H1 (cell line): ENCODE measurements around the gene PBOV1. TPM values are rescaled to one million over a fixed set of nuclear protein-coding genes. Genes with fewer than 3 reads are reported as not detected.

Experiments used
- CTCF ChIA-PET: fragments of 300-600 bp; sonication (Branson Sonifier 250); formaldehyde crosslinking; loops from one replicate; lab custom pipeline; 2021; ENCODE audit not compliant: partially characterized antibody; lab: Charles Lee
- POLR2A ChIA-PET: fragments of 300-600 bp; sonication (Branson Sonifier 250); formaldehyde crosslinking; loops from one replicate; lab custom pipeline; 2021; ENCODE audit warnings: inconsistent platforms; ENCODE audit not compliant: partially characterized antibody; lab: Charles Lee
- DNase-seq, 2 experiments: peaks; one replicate each; pipeline versions ENCODE4 v3.0.0 to v3.0.0-alpha.2; 2010 to 2022; ENCODE audit warnings: low spot score in 2 of 2, low read depth in 1 of 2, mixed read lengths in 1 of 2
- FAIRE-seq: peaks from 2 replicates; lab custom pipeline; 2011; peaks lifted over from hg19 to GRCh38; lab: Jason Lieb, UNC
- H2AFZ ChIP-seq: 2 replicates; pipeline ENCODE4 v1.8.1; 2012; ENCODE audit warnings: low read length, inconsistent platforms
- H2AK5ac ChIP-seq: 2 replicates; pipeline ENCODE4 v1.6.1; 2013; ENCODE audit warnings: low read depth, low read length
- H2BK120ac ChIP-seq: replicated peaks from 2 replicates; pipeline ENCODE3; 2013; ENCODE audit warnings: low read depth, low read length, inconsistent platforms
- H2BK12ac ChIP-seq: 2 replicates; pipeline ENCODE4 v1.6.1; 2013; ENCODE audit warnings: low read depth, low read length
- H2BK15ac ChIP-seq: 2 replicates; pipeline ENCODE4 v1.6.1; 2013; ENCODE audit warnings: low read length
- H2BK20ac ChIP-seq: 2 replicates; pipeline ENCODE4 v1.6.1; 2013; ENCODE audit warnings: low read length
- H2BK5ac ChIP-seq: 2 replicates; pipeline ENCODE4 v1.6.1; 2013; ENCODE audit warnings: low read depth, low read length
- H3K14ac ChIP-seq: 2 replicates; pipeline ENCODE4 v1.6.1; 2013; ENCODE audit warnings: inconsistent platforms; ENCODE audit not compliant: insufficient read length
- H3K18ac ChIP-seq: 2 replicates; pipeline ENCODE4 v1.6.1; 2013; ENCODE audit warnings: low read length; ENCODE audit errors: extremely low read depth
- H3K23ac ChIP-seq: 2 replicates; pipeline ENCODE4 v1.6.1; 2013; ENCODE audit warnings: inconsistent platforms; ENCODE audit not compliant: insufficient read length
- H3K23me2 ChIP-seq: 2 replicates; pipeline ENCODE4 v1.6.1; 2013; ENCODE audit warnings: low read depth, low read length
- H3K27ac ChIP-seq: 2 replicates; pipeline ENCODE4 v1.6.1; 2011; ENCODE audit warnings: low read depth, low read length, inconsistent platforms
- H3K27me3 ChIP-seq, 4 experiments: replicated peaks in 1 of 4; 1 replicate in 1 of 4; 2 replicates in 3 of 4; pipeline versions ENCODE4 v1.6.1 to v1.8.1; 2011 to 2013; ENCODE audit warnings: low read length in 3 of 4, mild to moderate bottlenecking in 3 of 4, inconsistent platforms in 2 of 4, mixed read lengths in 2 of 4, moderate library complexity in 1 of 4; ENCODE audit not compliant: control insufficient read depth in 3 of 4, insufficient read depth in 3 of 4; ENCODE audit errors: extremely low read depth in 1 of 4
- H3K36me3 ChIP-seq, 4 experiments: 2 replicates each; pipeline versions ENCODE4 v1.6.1 to v1.8.1; 2011 to 2013; ENCODE audit warnings: mild to moderate bottlenecking in 4 of 4, low read length in 3 of 4, moderate library complexity in 2 of 4, control low read depth in 1 of 4, inconsistent platforms in 1 of 4; ENCODE audit not compliant: insufficient read depth in 4 of 4, control insufficient read depth in 2 of 4
- H3K4ac ChIP-seq: replicated peaks from 2 replicates; pipeline ENCODE3; 2013; ENCODE audit warnings: low read length, low read depth, mixed read lengths, inconsistent platforms; ENCODE audit not compliant: insufficient read length
- H3K4me1 ChIP-seq, 4 experiments: replicated peaks in 1 of 4; 1 replicate in 1 of 4; 2 replicates in 3 of 4; pipeline versions ENCODE4 v1.6.1 to v1.8.1; 2011 to 2013; ENCODE audit warnings: low read length in 3 of 4, inconsistent platforms in 2 of 4, mixed read lengths in 1 of 4; ENCODE audit not compliant: insufficient read depth in 4 of 4, control insufficient read depth in 3 of 4
- H3K4me2 ChIP-seq, 2 experiments: 2 replicates each; pipeline versions ENCODE4 v1.6.1 to v1.8.1; 2011 to 2013; ENCODE audit warnings: low read depth in 2 of 2, low read length in 2 of 2, control low read depth in 1 of 2, inconsistent platforms in 1 of 2, mild to moderate bottlenecking in 1 of 2; ENCODE audit not compliant: insufficient read depth in 1 of 2
- H3K4me3 ChIP-seq, 4 experiments: fragments of 200-600, 300-600 bp in 1 of 4; sonication (generic), shearing (Covaris generic), sonication (Bioruptor Twin) in 1 of 4; 2 replicates each; pipeline versions ENCODE4 v1.5.1 to v1.8.1; 2011 to 2016; ENCODE audit warnings: low read length in 4 of 4, low read depth in 3 of 4, control low read depth in 2 of 4, inconsistent platforms in 2 of 4, mild to moderate bottlenecking in 2 of 4, mixed read lengths in 1 of 4, moderate library complexity in 1 of 4; ENCODE audit not compliant: insufficient read depth in 2 of 4; ENCODE audit errors: extremely low read depth in 1 of 4
- H3K56ac ChIP-seq: replicated peaks from 2 replicates; pipeline ENCODE3; 2013; ENCODE audit warnings: low read depth, mild to moderate bottlenecking, mixed read lengths, low read length, inconsistent platforms; ENCODE audit not compliant: insufficient read length
- H3K79me1 ChIP-seq: 2 replicates; pipeline ENCODE4 v1.6.1; 2013; ENCODE audit warnings: low read depth, low read length, control low read depth
- H3K79me2 ChIP-seq, 2 experiments: 2 replicates each; pipeline versions ENCODE4 v1.6.1 to v1.8.1; 2012 to 2013; ENCODE audit warnings: low read length in 2 of 2, mild to moderate bottlenecking in 2 of 2, inconsistent platforms in 1 of 2; ENCODE audit not compliant: insufficient read depth in 2 of 2, control insufficient read depth in 1 of 2
- H3K9ac ChIP-seq, 4 experiments: replicated peaks in 1 of 4; 1 replicate in 1 of 4; 2 replicates in 3 of 4; pipeline versions ENCODE4 v1.6.1 to v1.8.1; 2011 to 2013; ENCODE audit warnings: low read depth in 3 of 4, low read length in 3 of 4, control low read depth in 2 of 4, mild to moderate bottlenecking in 2 of 4, moderate library complexity in 2 of 4, inconsistent platforms in 1 of 4; ENCODE audit errors: extremely low read depth in 1 of 4
- H3K9me3 ChIP-seq, 2 experiments: 2 replicates each; pipeline versions ENCODE4 v1.6.1 to v1.8.1; 2012 to 2013; ENCODE audit warnings: mild to moderate bottlenecking in 2 of 2, moderate library complexity in 2 of 2, control low read depth in 1 of 2, inconsistent platforms in 1 of 2, low read depth in 1 of 2, low read length in 1 of 2, mixed read lengths in 1 of 2; ENCODE audit not compliant: insufficient read depth in 2 of 2
- H4K20me1 ChIP-seq, 2 experiments: replicated peaks in 1 of 2; 2 replicates each; pipeline versions ENCODE3 to v1.8.1; 2011 to 2013; ENCODE audit warnings: inconsistent platforms in 2 of 2, low read length in 2 of 2, mild to moderate bottlenecking in 1 of 2; ENCODE audit not compliant: insufficient read depth in 2 of 2, control insufficient read depth in 1 of 2
- H4K5ac ChIP-seq: 2 replicates; pipeline ENCODE4 v1.6.1; 2013; ENCODE audit warnings: low read length, low read depth, mixed read lengths, inconsistent platforms; ENCODE audit not compliant: insufficient read length
- H4K8ac ChIP-seq: 2 replicates; pipeline ENCODE4 v1.8.0; 2013; ENCODE audit warnings: mild to moderate bottlenecking, moderate library complexity, low read length, inconsistent platforms; ENCODE audit not compliant: insufficient read depth; ENCODE audit errors: extremely low read depth
- H4K91ac ChIP-seq: replicated peaks from 2 replicates; pipeline ENCODE3; 2013; ENCODE audit warnings: low read length, mixed read lengths, inconsistent platforms; ENCODE audit not compliant: insufficient read length
- BACH1 ChIP-seq: IDR thresholded peaks from 2 replicates; pipeline ENCODE4 v1.6.1; 2012; ENCODE audit warnings: low read length, improper control_type of control experiment
- CBX8 ChIP-seq: fragments of 300-800, 300-1000 bp; sonication (generic); IDR thresholded peaks from 2 replicates; pipeline ENCODE4 v1.7.1; 2016; ENCODE audit warnings: low read depth, low read length, borderline replicate concordance
- CTBP2 ChIP-seq: IDR thresholded peaks from 2 replicates; pipeline ENCODE4 v1.7.0; 2011; ENCODE audit warnings: borderline replicate concordance, mild to moderate bottlenecking, moderate library complexity, mixed read lengths, low read length; ENCODE audit not compliant: insufficient read depth, insufficient read length
- SIX5 ChIP-seq: IDR thresholded peaks from 2 replicates; pipeline ENCODE4 v1.6.1; 2011; ENCODE audit warnings: mild to moderate bottlenecking, low read depth, low read length
- WGBS, 2 experiments: shearing (Covaris generic) in 1 of 2; methylation state at CpG; one replicate each; pipeline versions ENCODE4 v1.1.6 to v1.1.7; 2013 to 2015; ENCODE audit warnings: low lambda C conversion rate in 2 of 2, mixed read lengths in 2 of 2, inconsistent platforms in 1 of 2, low coverage in 1 of 2, missing lambda C conversion rate in 1 of 2; ENCODE audit not compliant: insufficient replicate concordance in 2 of 2, insufficient coverage in 1 of 2, insufficient read length in 1 of 2; ENCODE audit errors: extremely low coverage in 1 of 2, missing lambda C conversion rate in 1 of 2; 5-methylcytosine and 5-hydroxymethylcytosine counted together
- polyA plus RNA-seq, 7 experiments: library from polyadenylated mRNA; depleted of rRNA in 3 of 7; stranded (reverse) in 5 of 7; unstranded in 2 of 7; fragments of >200 nt in 5 of 7; fragments of 200-250 nt in 2 of 7; gene quantifications; 1 replicate in 5 of 7; 2 replicates in 1 of 7; 4 replicates in 1 of 7; pipeline versions ENCODE4 v1.2.1 to v1.2.3, GENCODE V29; 2011 to 2013; ENCODE audit warnings: missing spikeins in 2 of 7, mixed read lengths in 2 of 7
- total RNA-seq: library from RNA; stranded (reverse); fragmentation: NEBNext Ultra II Directional; extraction: Animal tissue kit (Norgen Biotek cat#: 25700); gene quantifications from 2 replicates; pipeline ENCODE4 v1.2.1, GENCODE V29; 2021
- TF ChIP-seq, protein P1 (sequence below): IDR thresholded peaks from 2 replicates; pipeline ENCODE4 v1.6.1; 2011; ENCODE audit warnings: low read depth, mild to moderate bottlenecking, low read length; ENCODE audit not compliant: insufficient read depth
- TF ChIP-seq, protein P2 (sequence below): IDR thresholded peaks from 2 replicates; pipeline ENCODE4 v1.6.1; 2012; ENCODE audit warnings: low read length, inconsistent platforms

The PBOV1 gene
- total and polyA plus RNA-seq, 2 of the 8 experiments (the other 6 are each of a cell fraction or from before 2014, with no cell fraction given) = not detected

DNA sequence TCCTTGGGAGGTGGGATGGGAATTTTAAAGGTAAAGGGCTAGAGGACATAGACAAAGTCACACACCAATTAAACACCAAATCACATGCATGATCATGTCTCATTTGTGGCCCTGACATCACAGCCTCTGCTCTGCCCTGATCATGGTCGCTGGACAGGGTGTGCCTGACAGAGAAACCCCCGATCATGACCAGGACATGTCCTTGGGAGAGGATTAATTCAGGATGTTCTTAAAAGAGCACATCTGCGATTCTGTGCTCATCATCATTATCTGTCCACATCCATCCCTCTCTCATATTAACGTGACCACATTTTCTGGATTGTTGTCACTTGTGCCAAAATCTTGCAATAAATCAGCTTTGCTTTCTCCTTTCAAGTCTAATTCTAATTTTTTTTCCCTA, 7.7 kb upstream of the PBOV1 start:
- Histone ChIP-seq H4K91ac (no peak overlapping the region), H3K79me2 (no peaks in the 10 kb centered on the region), H3K27me3 (no peaks in the 10 kb centered on the region), H2BK15ac (no peak overlapping the region), H2BK12ac (no peak overlapping the region), H3K4me1 (no peaks in the 10 kb centered on the region; a peak in 1 of 7 replicates), H3K56ac (no peak overlapping the region), H4K8ac (no peak overlapping the region), H4K5ac (no peak overlapping the region), H3K23me2 (no peaks in the 10 kb centered on the region), H3K9me3 (no peaks in the 10 kb centered on the region), H3K14ac (no peak overlapping the region), H2AK5ac (no peak overlapping the region), H2AFZ (no peak overlapping the region), H2BK20ac (no peak overlapping the region), H3K4me2 (no peak overlapping the region), H3K36me3 (no peaks in the 10 kb centered on the region; a peak in 1 of 8 replicates), H2BK120ac (no peak overlapping the region), H3K4ac (no peak overlapping the region), H3K79me1 (no peaks in the 10 kb centered on the region), H3K18ac (no peak overlapping the region), H4K20me1 (no peaks in the 10 kb centered on the region), H3K9ac (no peak overlapping the region), H2BK5ac (no peak overlapping the region), H3K4me3 (no peak overlapping the region), H3K27ac (no peak overlapping the region), H3K23ac (no peak overlapping the region)
- WGBS, 2 experiments = 89% methylated on average over 4 of the region's 4 CpGs; no CpG with 5 or more reads in 1 of the 2 experiments
- ChIA-PET POLR2A (interaction anchor here (0.6 kb wide), 1 partner anchor 533 kb away, joined by 3 read pairs; no protein-coding TSS in a partner anchor), CTCF (interaction anchor here (0.8 to 1.7 kb wide), 6 partner anchors 14 to 179 kb away, joined by 3 to 9 read pairs (median 4); partner anchors contain the start of gene HEBP2)
- FAIRE-seq = no peak
- TF ChIP-seq, protein P1, sequence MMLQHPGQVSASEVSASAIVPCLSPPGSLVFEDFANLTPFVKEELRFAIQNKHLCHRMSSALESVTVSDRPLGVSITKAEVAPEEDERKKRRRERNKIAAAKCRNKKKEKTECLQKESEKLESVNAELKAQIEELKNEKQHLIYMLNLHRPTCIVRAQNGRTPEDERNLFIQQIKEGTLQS = no peak
- TF ChIP-seq SIX5 (no peak), BACH1 (no peak), CTBP2 (no peak), CBX8 (no peak)
- TF ChIP-seq, protein P2, sequence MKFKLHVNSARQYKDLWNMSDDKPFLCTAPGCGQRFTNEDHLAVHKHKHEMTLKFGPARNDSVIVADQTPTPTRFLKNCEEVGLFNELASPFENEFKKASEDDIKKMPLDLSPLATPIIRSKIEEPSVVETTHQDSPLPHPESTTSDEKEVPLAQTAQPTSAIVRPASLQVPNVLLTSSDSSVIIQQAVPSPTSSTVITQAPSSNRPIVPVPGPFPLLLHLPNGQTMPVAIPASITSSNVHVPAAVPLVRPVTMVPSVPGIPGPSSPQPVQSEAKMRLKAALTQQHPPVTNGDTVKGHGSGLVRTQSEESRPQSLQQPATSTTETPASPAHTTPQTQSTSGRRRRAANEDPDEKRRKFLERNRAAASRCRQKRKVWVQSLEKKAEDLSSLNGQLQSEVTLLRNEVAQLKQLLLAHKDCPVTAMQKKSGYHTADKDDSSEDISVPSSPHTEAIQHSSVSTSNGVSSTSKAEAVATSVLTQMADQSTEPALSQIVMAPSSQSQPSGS = no peak
- DNase-seq = no peak
